ENCODE data around the gene TBX15. TPM values are rescaled to one million over a fixed set of nuclear protein-coding genes. Genes with fewer than 3 reads are reported as not detected.

Gene TBX15
- total and polyA plus RNA-seq, 11 donors = 0.19 to 1.8 (median 0.63) TPM

DNA sequence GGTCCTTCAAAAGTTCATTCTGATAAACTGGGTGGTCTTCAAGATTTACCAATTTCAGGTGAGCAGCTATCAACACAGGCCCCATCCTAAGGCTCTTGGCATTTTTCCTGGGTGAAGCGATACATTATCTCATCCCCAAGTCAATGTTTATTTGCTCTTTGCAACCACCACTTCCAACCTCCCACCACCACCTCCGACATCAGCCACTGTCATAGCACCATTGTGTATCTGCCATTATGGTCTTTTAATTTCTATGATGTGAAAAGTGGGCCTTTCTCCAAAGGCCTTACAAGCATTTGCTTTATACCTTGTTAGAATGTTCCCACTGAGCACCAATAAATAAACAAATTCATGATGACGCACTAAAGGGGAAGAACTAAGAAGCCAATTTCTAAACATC, 47.2 kb downstream of the TBX15 start:
- TF ChIP-seq, protein P1, sequence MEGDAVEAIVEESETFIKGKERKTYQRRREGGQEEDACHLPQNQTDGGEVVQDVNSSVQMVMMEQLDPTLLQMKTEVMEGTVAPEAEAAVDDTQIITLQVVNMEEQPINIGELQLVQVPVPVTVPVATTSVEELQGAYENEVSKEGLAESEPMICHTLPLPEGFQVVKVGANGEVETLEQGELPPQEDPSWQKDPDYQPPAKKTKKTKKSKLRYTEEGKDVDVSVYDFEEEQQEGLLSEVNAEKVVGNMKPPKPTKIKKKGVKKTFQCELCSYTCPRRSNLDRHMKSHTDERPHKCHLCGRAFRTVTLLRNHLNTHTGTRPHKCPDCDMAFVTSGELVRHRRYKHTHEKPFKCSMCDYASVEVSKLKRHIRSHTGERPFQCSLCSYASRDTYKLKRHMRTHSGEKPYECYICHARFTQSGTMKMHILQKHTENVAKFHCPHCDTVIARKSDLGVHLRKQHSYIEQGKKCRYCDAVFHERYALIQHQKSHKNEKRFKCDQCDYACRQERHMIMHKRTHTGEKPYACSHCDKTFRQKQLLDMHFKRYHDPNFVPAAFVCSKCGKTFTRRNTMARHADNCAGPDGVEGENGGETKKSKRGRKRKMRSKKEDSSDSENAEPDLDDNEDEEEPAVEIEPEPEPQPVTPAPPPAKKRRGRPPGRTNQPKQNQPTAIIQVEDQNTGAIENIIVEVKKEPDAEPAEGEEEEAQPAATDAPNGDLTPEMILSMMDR (IDR thresholded peaks at IDR 0.05) = no peak
- TF ChIP-seq POLR2A (IDR thresholded peaks at IDR 0.05) = no peak
- no peak for ATAC-seq
- Histone ChIP-seq H3K4me1 (no peaks in the 10 kb centered on the region), H3K27me3 (no peaks in the 10 kb centered on the region), H3K9me3 (no peaks in the 10 kb centered on the region), H3K4me3 (no peak overlapping the region), H3K27ac (no peak overlapping the region), H3K36me3 (no peaks in the 10 kb centered on the region)
- intact Hi-C loops (cut with DNase I) = no loop called here
- WGBS, 4 donors = 63 to 77% (median 72%) methylated on average over 3 of the region's 3 CpGs
- no peak for DNase-seq

DNA sequence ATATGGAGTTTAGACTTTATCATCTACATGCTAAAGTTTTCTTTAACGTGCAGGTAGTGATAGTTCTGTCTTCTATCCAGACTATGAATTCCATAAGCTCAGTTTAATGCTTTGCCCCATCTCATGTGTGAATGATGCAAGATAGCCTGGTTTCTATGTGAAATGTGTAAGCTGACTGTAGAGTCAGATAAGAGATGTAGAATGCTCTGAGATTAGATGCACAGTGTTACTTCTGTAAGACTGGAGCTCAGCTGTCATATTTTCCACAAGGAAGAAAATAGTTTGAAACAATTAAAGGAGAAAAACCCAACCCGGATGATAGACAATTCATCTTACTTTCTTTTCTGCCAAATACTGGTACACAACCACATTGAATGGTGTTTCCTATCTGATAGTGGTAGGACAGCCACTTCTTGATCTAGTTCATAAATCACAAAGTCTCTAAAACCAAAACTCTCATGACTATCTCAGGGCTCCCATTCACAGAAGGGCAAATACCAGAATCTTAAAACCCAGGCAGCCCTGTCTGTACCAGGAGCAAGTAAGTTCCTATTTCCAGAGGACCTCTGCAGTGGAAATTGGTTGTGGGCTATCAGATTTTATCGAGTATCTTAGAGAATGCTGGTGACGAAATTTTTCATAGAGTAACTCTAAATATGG, 50.6 kb downstream of the TBX15 start:
- intact Hi-C loops (cut with DNase I) = no loop called here
- WGBS, 4 donors = 65 to 75% (median 66%) methylated on average over 4 of the region's 4 CpGs

DNA sequence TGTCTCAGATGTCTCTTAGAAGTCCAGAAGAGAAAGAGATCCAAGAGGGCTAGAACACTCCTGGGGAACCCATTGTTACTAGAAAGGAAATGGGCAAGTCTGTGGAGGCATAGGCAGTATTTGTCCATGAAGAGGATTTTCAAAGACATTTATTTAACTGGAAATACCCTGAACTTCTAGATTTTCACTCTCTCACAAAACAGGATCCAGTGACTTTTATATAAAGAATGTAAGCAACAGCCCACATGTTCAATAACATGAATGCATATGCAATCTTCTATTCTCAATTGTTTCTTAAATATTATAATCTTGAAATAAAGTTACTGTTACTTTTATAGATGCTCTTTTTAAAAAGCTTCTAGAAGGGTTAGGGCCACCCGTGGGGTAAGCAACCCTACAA, 53.4 kb downstream of the TBX15 start:
- TF ChIP-seq, protein P1 (IDR thresholded peaks at IDR 0.05) = no peak
- TF ChIP-seq POLR2A (IDR thresholded peaks at IDR 0.05) = no peak
- H3K4me3 ChIP-seq = no peak overlapping the region
- intact Hi-C loops (cut with DNase I) = no loop called here

More for the DNA sequence above, 50.6 kb downstream of the TBX15 start:
- H3K4me1 ChIP-seq = no peaks in the 10 kb centered on the region
- no peaks in the 10 kb centered on the region for H3K36me3 ChIP-seq
- H3K27me3 ChIP-seq = no peaks in the 10 kb centered on the region
- no peak for ATAC-seq
- no peaks in the 10 kb centered on the region for H3K9me3 ChIP-seq
- no peak for DNase-seq
- H3K4me3 ChIP-seq = no peak overlapping the region
- no peak for TF ChIP-seq POLR2A (IDR thresholded peaks at IDR 0.05)
- TF ChIP-seq, protein P1 (IDR thresholded peaks at IDR 0.05) = no peak
- H3K27ac ChIP-seq = no peak overlapping the region

DNA sequence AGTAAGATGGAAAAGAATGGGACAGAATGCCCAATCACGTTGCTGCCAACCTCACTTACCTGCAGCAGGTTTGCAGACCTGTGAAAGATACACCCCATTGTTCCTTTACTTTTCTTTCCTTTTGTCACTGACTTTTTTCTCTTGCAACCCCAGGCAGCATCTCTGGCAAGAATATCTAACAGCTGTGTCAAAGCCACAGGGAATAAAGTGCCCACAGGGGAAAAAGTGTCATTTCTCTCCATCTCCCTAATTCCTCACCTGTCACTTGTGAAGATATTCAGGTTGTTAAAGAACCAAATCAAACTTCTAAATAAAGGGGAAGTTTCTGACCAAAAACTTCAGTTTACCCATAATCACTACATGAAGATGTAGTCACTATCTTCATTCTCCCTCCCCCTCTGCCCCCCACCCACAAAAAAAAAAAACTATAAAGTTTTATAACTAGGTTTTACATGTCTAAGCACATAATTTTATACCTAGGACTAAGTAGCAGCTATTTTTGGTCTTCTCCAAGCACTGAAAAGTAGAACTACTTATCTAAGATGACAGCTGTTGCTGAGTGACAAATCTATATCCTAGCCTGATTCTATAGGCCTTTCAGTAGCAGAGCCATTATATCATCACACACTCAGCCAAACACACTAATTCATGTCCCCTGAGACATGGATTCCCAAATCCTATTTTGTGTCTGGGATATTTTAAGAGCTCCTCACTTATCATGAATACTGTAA, 54.9 kb downstream of the TBX15 start:
- no peak for DNase-seq
- no peaks in the 10 kb centered on the region for H3K9me3 ChIP-seq
- no peak overlapping the region for H3K4me3 ChIP-seq
- WGBS, 4 donors = 9 to 27% (median 24%) methylated on average over 1 of the region's 1 CpG
- H3K27ac ChIP-seq = no peak overlapping the region
- intact Hi-C loops (cut with DNase I) = no loop called here
- no peaks in the 10 kb centered on the region for H3K27me3 ChIP-seq
- no peaks in the 10 kb centered on the region for H3K4me1 ChIP-seq
- no peak for TF ChIP-seq POLR2A (IDR thresholded peaks at IDR 0.05)
- TF ChIP-seq, protein P1 (IDR thresholded peaks at IDR 0.05) = no peak
- no peak for ATAC-seq
- no peaks in the 10 kb centered on the region for H3K36me3 ChIP-seq

More for the DNA sequence above, 53.4 kb downstream of the TBX15 start:
- DNase-seq = no peak
- 73 to 88% (median 81%) methylated on average over 1 of the region's 1 CpG for WGBS, 4 donors
- no peaks in the 10 kb centered on the region for H3K4me1 ChIP-seq
- no peak overlapping the region for H3K27ac ChIP-seq
- H3K27me3 ChIP-seq = no peaks in the 10 kb centered on the region
- no peaks in the 10 kb centered on the region for H3K36me3 ChIP-seq
- ATAC-seq = no peak
- H3K9me3 ChIP-seq = no peaks in the 10 kb centered on the region
